Measurements from ENCODE around the gene UBALD1.
"Not testable (repeated sequence)": the region's sequence is repeated elsewhere in the genome, so short reads cannot be mapped to it uniquely, and the experiment has no call there.

Gene UBALD1

DNA sequence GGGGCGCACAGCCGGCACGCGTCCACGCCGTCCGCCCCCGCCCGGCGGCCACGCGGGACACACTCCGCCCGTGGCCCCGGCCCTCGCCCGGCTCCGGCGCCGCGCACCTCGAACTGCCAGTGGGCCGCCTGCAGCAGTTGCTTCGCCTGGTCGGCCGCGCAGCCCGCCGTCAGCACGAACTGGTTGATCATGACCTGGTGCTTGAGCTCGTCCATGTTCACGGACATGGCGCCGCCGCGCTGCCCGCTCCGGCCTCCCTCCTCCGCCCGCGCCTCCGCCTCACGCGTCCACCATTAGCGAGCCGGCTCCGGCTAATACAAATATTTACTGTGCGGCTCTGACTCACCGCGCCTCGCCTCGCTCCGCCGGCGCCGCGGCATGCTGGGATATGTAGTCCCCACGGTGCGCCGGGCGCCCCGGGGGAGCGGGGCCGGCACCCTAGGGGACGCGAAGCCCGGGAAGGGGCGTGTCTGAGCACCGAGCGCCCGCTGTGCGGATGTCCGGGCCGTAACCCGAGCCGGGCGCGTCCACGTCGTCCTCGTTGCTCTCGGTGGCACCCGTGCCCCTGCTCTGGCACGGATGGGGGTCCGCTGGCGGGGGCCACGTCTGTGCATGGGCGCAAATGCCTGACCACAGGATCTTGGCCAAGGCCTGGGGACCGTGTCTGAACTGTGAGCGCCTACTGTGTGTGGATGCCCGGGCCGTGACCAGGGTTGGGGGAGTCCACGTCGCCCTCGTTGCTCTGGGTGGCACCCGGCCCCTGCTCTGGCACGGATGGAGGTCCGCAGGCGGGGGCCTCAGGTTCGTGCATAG lies at the start of gene UBALD1:
TSS of gene UBALD1 (minus strand) at position 318 of the 813 bp plus-strand sequence. CDS start at position 227, 91 bp downstream.
- FAIRE-seq: no peak

GRCh38 chr16:4663777-4664465 lies 49.2 kb upstream of the UBALD1 start:
- FAIRE-seq: no peak

- no peak for FAIRE-seq
Observed at GRCh38 chr16:4663465-4663776, 48.7 kb upstream of the UBALD1 start.

GRCh38 chr16:4661661-4662060 lies 47.0 kb upstream of the UBALD1 start:
- no peak for FAIRE-seq

DNA sequence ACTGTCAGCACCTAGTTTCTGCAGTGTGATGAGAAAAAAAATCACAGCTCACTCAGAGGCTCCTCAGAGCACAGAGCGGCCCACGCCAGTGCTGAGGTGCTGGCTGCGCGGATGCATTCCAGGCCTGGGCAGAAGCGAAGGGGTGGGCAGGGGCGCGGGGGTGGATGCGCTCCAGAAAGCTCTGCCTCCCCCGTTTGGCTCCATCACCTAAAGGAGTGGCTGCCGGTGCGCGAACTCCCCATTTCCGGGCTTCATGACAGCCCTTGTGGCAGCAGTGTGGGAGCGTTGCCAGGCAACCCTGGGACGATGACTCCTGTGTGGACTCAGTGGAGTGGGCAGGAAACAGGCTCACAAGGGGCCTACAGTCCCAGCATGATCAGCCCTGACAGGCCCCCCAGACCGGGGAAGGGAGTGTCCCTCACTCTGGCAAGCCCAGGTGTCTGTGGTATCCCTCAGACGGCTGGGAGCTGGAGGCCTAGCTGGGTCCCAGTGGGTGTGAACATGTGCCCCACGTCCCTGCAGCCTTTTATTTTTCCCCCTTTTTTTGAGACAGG lies 45.8 kb upstream of the UBALD1 start:
- FAIRE-seq: no peak

- no peak for FAIRE-seq
Observed at GRCh38 chr16:4659363-4660353, 45.0 kb upstream of the UBALD1 start.

- no peak for FAIRE-seq
Observed at GRCh38 chr16:4656695-4657686, 42.3 kb upstream of the UBALD1 start.

- FAIRE-seq: no peak
Observed at GRCh38 chr16:4656221-4656620, 41.5 kb upstream of the UBALD1 start.

GRCh38 chr16:4655801-4656200 lies 41.1 kb upstream of the UBALD1 start:
- FAIRE-seq: no peak

DNA sequence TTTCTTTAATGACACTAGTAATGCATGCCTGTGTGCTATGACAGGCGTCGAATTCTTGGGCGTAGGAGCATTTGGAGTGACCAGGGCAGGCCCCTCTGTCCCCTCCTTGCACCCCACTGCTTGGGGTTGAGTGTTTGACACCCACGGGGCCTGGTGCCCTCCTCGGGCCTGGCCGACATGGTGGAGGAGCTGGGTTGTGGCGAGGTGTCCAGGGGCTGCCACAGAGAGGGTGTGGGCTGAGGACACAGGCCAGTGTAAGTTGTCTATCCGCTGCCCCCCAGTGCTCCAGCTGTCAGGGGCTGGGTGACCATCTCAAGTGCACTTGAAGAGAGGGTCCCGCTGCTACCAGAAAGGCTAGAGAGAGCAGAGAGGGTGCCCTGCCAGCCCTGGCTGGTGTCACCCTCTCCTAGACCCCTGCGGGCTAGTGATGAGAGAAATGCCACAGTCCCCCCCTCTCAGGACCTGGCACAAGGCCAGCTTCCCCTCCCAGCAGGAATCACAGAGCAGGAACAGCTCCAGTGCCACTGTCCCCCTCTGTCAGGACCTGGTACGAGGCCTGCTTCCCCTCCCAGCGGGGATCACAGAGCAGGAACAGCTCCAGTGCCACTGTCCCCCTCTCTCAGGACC lies 40.4 kb upstream of the UBALD1 start:
- no peak for FAIRE-seq

DNA sequence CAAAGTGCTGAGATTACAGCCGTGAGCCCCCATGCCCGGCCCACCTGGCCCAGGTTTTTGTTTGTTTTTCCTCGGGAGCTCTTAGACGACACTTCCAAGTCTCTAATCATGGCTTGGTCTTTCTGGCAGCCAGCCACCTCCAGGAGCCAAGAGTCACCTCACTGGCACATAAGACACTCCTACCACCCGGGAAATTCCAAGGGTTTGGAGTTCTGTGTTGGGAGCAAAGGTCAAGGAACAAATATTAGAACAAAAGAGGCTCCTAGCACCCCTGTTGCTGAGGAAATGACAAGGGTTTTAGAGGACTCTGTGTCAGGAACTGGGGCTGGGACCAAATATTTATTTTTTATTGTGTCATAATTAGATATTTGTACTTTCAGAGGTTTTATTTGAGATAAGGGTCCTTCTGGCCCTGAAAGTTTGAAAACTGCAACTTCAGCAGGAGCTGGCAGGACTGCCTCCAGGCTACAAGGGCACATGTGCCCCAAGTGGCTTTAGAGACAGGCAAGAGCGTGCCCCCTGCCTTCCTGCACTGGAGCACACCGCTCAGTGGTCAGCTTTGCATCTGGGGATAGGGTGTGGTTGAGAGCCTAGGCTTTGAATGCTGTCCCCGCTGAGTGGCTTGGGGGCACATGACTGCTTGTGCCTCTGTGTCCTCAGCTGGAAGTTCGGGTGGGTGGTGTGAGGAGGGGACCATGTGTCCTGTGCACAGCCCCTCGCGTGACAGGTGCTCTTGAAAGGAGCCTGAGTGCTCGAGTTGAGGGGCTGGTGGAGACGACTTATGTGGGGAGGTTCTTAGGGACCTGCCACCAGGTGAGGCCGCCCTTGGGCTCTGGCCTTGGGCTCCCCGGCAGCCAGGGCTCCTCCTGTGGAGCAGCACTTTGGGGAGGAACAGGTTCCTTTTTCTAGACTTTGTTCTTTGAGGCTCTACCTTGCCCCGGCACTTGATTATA lies 39.6 kb upstream of the UBALD1 start:
- FAIRE-seq: no peak

- no peak for FAIRE-seq
Observed at GRCh38 chr16:4652561-4652960, 37.9 kb upstream of the UBALD1 start.

DNA sequence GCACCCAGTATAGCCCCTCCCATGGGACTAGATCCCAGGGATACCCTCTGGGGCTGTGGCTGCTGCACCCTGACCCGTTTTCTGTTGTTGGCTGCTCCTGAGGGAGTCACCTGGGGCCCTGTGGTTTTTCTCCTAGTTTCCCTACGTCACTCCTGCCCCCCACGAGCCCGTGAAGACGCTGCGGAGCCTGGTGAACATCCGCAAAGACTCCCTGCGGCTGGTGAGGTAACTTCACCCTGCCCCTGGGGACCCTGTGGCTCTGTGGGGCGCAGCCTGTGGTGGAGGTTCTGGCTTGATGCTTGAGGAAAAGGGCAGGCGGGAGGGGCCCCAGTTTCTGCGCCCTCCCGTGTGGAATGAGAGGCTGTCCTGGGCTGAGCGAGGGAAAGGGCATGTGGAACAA lies 37.1 kb upstream of the UBALD1 start:
- no peak for FAIRE-seq

GRCh38 chr16:4650443-4651074 lies 35.9 kb upstream of the UBALD1 start:
- FAIRE-seq: not testable (repeated sequence)

GRCh38 chr16:4649744-4650442 lies 35.2 kb upstream of the UBALD1 start:
- no peak for FAIRE-seq

DNA sequence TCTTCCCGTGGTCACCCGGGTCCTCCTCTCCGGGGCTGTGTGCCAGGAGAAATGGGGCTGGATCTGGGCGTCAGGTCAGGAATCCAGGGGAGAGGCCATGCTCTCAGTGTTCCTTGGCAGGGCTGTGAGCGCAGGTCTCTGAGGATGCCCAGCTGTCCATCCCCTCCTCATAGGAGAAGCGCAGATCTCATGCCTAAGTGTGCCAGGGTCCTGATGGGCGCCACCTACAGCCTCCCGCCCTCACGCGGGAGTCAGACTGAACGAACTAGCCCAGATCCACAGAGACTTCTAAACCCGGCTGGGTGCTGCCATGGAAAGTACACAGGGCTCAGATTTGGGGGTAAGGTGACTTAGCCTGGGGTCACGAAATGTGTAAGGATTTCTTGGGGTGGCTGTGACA lies 34.2 kb upstream of the UBALD1 start:
- no peak for FAIRE-seq

DNA sequence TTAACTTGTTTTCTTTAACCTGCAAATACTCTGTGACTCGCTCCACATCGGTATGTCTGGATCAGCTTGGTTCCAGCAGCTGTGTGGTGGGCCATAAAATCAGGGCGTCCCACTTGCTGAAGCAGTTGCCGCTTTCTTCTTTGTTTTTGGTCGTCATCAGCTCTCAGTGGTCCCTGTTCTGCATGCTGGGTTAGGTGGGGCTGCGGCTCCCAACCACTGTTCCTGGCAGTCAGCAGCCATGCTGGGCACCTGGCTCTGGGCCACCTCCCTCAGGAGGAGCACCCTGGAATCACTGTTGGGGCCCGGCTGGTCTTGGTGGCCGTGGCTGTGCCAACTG lies 32.9 kb upstream of the UBALD1 start:
- FAIRE-seq: no peak

- no peak for FAIRE-seq
Observed at GRCh38 chr16:4646773-4647643, 32.3 kb upstream of the UBALD1 start.
